GM21576 (cell line): Measurements from ENCODE around the gene SLC25A29.
"Not testable (repeated sequence)": the region's sequence is repeated elsewhere in the genome, so short reads cannot be mapped to it uniquely, and the experiment has no call there.

Experiments used
- ATAC-seq: cut with Tn5 transposase; IDR thresholded peaks from one replicate; pipeline ENCODE4 v1.9.1; 2021; ENCODE audit warnings: mild to moderate bottlenecking, moderate library complexity; ENCODE audit not compliant: unreplicated experiment

SLC25A29 gene, protein sequence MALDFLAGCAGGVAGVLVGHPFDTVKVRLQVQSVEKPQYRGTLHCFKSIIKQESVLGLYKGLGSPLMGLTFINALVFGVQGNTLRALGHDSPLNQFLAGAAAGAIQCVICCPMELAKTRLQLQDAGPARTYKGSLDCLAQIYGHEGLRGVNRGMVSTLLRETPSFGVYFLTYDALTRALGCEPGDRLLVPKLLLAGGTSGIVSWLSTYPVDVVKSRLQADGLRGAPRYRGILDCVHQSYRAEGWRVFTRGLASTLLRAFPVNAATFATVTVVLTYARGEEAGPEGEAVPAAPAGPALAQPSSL

DNA sequence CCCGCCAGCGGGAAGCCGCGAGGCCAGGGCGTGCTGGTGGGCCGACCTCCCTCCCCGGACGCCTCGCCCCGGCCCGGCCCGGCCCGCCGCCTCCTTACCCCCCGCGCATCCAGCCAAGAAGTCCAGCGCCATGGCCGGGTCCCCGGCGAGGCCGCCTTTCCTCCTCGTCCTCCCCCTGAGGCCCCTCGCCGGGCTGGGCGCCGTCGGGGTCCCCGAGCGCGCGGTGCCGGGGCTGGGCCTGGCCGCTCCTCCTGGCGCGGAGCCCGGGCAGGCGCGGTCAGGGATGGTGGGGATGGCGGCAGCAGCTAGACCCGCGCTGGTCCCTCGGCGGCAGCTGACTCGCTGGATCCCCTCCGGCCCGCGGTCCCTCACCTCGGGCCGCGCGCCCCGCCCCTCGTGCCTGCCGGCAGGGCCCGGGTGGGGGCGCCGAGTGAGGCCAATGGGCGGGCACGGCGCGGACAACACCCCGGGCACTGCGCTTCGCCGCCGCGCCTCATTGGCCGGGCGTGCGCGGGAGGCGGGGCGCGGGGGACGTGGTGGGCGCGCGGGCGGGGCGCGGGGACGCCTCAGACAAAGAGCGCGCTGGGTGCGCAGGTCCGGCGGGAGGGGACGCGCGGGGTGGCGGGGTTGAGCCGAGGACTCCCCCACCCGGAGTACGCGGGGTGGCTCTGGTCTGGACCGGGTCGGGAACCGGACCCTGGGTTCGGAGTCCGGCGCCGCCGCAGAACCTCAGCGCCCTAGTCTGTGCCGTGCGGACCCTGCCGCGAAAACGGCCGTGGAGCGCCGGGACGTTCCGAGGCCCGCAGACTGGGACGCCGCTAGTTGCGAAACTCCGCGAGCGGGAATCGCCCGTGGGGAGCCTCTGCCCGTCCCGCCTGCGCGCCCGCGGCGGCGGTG is at the start of gene SLC25A29:
Gene SLC25A29, minus strand, starts transcription at position 344 of the 897 bp plus-strand sequence. Its CDS starts 212 bp downstream, at position 132.
- peak; percentile 84 for ATAC-seq

DNA sequence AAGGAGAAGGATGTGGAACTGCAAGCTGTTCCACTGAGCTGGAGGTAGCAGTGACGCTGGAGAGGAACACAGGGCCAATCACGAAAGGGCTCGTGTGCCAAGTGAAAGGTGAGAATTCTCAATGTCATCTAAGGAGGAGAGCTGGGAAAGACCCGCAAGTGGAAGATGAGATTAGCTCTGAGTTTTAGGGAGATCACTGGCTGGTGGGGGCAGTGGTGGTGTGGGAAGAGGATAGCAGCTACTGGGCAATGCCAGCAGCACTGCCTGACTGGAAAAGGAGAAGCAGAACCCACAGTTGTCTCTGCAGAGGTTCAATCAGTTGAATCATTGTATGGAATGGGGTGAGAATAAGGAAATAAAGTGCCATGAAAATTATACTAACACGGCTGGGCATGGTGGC is 44.7 kb upstream of the SLC25A29 start:
- ATAC-seq = no peak

GRCh38 chr14:100350276-100350926 is 44.2 kb upstream of the SLC25A29 start:
- ATAC-seq = no peak

DNA sequence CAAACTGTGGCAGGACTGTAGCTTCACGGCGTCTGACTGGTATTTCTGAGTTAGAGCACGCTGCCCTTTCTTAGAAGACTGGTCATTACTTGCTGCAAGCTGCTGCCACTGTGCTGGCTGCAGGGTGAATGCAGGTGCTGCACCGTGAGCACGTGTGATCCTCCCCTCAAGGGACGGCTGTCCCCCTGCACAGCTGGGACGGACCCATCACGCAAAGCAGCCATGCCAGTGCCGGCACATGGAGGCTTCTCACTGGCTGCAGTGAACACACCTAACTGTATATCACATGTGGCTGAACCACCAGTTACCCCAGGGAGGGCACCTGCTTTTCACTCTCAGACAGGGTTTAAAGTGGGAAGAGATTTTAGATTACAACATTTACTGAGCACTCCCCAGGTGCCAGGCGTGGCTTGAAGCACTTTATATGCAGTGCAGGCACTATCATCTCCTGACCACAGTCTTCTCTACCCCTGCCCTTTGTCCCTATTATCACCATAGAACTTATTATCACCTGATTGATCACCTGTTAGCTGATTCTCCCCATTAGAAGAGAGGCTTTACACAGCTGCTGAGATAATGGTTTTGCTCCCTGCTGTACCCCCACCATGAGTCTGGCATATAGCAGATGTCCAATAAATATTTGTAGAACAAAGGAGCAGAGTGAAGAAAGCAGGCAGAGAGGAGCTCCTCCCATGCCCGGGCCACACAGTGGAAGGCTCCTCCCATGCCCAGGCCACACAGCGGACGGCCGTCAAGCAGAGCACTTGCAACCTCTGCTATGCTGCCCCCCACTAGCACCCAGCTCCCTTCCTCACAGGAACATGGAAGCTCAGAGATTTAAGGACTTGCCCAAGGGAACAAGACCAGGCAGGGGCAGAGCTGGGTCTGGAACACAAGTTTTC is 42.8 kb upstream of the SLC25A29 start:
- no peak for ATAC-seq

- ATAC-seq = no peak
These were observed 42.0 kb upstream of the SLC25A29 start for GRCh38 chr14:100348253-100348729.

GRCh38 chr14:100346306-100347091 is 40.3 kb upstream of the SLC25A29 start:
- ATAC-seq = no peak

DNA sequence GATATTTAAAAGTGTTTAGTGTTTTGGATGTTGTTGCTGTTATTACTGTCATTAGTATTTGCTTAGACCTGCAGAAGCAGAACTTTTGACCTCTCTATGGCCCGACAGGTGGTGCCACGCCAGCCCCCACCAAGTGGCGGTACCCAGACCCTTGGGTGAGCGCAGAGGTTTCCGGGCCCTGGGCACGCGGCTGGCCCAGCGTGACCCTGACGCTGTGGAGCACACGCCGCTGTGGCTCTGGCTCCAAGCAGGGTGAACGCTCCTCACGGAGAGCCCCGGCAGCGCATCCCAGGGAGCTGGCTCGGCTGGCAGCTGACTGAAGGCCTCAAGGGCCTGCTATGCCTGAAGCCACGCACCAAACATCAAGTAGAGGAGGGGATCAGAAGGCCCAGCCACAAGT is 39.5 kb upstream of the SLC25A29 start:
- no peak for ATAC-seq

- ATAC-seq = not testable (repeated sequence)
These were observed 38.4 kb upstream of the SLC25A29 start for GRCh38 chr14:100344657-100345056.

- not testable (repeated sequence) for ATAC-seq
These were observed 36.6 kb upstream of the SLC25A29 start for GRCh38 chr14:100342826-100343225.

GRCh38 chr14:100342195-100342594 is 36.0 kb upstream of the SLC25A29 start:
- no peak for ATAC-seq

DNA sequence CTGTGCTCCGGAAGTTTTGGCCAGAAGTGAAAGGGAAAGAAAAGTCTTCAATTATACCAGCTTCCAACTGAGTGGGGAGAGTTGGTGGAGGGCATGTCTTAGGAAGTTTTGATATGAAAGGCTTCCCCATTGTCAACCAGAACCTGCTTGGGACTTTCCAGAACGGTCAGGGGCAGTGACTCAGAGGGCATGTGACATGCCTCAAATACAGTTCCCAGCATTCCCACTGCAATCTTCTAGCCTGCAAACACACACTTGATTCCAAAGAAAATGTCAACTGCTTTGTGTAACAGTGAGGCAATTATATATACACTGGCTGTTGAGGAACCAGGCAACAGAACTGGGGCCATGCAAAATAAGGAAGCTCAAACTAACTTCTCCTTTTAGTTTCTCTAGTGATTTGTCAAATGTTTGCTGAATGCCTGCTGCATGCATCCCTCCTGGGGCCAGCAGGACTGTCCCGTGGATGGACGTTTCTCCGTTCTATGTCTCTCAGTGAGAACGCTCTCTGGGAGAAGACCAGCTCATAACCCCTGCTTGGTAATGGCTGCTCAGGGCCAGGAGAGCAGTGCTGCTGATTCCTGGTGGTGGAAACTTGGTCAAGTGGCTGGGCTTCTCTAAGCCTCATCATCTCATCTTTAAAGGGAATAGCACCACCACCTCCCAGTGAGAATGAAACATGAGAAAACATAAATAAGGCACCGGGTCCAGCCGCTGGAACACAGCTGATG is 35.2 kb upstream of the SLC25A29 start:
- ATAC-seq = peak; percentile 55

- ATAC-seq = no peak
These were observed 34.2 kb upstream of the SLC25A29 start for GRCh38 chr14:100340423-100340813.

DNA sequence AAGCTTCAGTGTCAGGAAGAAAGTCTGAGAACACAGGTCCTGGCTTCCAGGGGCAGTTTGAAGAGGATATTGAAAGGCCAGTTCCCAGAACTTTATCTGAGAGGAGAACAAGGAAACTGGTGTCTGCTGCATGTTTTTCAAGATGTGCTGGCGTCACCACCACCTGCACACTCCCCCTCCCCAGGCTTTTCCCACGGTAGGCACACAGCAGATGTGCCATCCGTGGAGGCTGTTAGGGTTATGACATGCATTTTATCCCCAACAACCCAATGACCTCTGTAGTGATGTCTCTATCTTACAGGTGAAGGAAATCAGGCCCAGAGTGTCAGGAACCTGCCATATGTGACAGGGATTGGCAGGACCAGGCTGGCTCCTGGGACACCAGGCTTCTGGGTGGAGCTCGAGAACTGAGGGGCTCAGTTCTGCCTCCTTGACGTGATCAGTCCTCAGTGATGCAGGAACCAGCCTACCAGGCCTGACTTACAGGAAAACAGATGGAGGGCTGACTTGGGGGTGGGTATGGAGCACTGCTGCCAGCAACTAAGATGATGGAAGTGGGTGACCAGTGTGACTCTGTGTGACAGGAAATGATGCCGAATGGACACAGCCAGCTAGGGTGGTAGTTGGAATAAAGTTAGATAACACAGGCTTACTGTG is 33.6 kb upstream of the SLC25A29 start:
- ATAC-seq = no peak

GRCh38 chr14:100336618-100337530 is 30.6 kb upstream of the SLC25A29 start:
- ATAC-seq = no peak

DNA sequence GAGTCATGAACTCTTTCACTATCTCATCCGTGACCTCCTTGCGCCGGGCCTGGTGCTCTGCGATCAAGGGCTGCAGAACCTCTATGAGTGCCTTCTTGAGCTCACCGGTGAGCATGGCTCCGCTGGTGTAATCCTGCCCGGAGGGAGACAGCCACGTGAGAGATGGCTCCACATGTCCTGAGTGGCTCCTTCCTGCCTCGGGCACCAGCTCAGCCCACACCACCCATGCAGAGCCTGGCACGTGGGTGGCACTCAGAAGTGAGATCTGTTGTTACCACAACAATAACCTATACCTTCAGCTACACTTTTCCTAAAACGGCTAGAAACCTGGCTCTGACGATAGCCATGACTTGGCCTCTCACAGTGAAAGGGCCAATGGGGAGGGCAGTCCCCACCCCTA is 28.7 kb upstream of the SLC25A29 start:
- ATAC-seq = no peak

- no peak for ATAC-seq
These were observed 27.6 kb upstream of the SLC25A29 start for GRCh38 chr14:100333827-100334226.

DNA sequence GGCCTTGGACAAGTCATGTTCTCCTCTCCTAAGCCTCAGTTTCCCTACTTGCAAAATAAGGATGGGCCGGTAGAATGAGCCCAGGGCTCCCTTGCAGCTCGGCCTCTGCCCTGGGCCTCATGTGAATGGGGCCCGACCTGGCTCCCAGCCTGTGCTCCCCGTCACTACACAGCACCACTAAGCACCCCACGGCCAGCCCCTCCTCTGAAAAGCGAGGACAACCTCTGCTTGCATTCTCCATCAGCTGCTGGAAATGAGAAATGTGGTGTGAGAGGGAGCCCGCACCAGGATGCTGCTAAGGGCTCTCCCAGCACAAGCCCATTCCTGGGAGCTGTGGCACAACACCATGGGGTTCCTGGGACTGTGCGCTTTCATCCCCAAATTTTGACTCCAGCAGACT is 27.1 kb upstream of the SLC25A29 start:
- no peak for ATAC-seq
